Amniotic epithelial cell (primary cell): ENCODE data around the gene PPM1M.

Source experiments
- DNase-seq: peaks from one replicate; pipeline ENCODE4 v3.0.0-alpha.2; 2010; ENCODE audit warnings: low read depth

Gene PPM1M

GRCh38 chr3:52295671-52296208, 50.2 kb downstream of the PPM1M start:
- no peak for DNase-seq

- no peak for DNase-seq
Observed at GRCh38 chr3:52297242-52298148, 51.9 kb downstream of the PPM1M start.

GRCh38 chr3:52298149-52299098, 52.9 kb downstream of the PPM1M start:
- no peak for DNase-seq

DNA sequence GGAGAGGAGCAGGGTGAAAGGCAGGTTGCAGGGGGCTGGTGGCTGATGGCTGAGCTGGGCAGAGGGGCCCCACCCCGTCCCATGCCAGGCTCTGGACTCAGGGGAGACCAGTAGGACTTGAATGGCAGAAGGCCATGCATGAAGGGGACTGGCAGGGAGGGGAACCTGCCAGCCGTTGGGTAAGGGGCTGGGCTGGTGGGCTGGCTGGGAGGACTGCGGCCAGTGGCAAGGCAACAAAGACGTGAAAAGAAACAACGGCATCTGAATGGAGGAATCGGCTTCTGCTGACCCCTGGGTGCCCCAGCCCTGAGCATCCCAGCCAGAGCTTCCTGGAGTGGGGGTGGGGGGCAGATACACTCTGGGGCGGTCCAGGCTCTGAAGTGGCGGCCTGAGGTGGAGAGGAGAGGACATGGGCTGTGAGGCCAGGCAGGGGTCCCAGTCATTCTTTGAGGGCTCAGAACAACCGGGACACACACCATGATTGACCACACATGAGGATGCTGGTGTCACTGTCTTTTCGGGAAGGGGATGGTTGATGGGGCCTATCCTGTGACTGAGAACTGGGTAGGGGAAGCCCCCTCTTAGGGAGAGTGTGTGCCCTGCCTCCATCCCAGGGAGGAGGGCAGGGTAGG, 53.8 kb downstream of the PPM1M start:
- no peak for DNase-seq
